GM19239 (cell line): Measurements from ENCODE around the gene ADAMTS14.

Experiments used
- DNase-seq: peaks from one replicate; pipeline ENCODE4 v3.0.0; 2011; ENCODE audit warnings: low spot score; ENCODE audit not compliant: insufficient read length
- FAIRE-seq: peaks from 2 replicates; lab custom pipeline; 2011; peaks lifted over from hg19 to GRCh38; lab: Jason Lieb, UNC

ADAMTS14 gene

GRCh38 chr10:70715853-70716795, 43.8 kb downstream of the ADAMTS14 start:
- DNase-seq, result no peak
- FAIRE-seq, result no peak

GRCh38 chr10:70722820-70723424, 50.6 kb downstream of the ADAMTS14 start:
- FAIRE-seq, result no peak

GRCh38 chr10:70723771-70724170, 51.5 kb downstream of the ADAMTS14 start:
- no peak for DNase-seq
- FAIRE-seq, result no peak

More at GRCh38 chr10:70722820-70723424, 50.6 kb downstream of the ADAMTS14 start:
- DNase-seq, result no peak

- DNase-seq (no peak), FAIRE-seq (no peak)
These were observed 54.7 kb downstream of the ADAMTS14 start for GRCh38 chr10:70726909-70727495.

- no peak for DNase-seq
These were observed 56.0 kb downstream of the ADAMTS14 start for GRCh38 chr10:70728328-70728727.

GRCh38 chr10:70729763-70730357, 57.6 kb downstream of the ADAMTS14 start:
- no peak for FAIRE-seq
- no peak for DNase-seq

More at GRCh38 chr10:70728328-70728727, 56.0 kb downstream of the ADAMTS14 start:
- FAIRE-seq, result no peak

- DNase-seq, result no peak
- no peak for FAIRE-seq
These were observed 58.6 kb downstream of the ADAMTS14 start for GRCh38 chr10:70730955-70731354.

GRCh38 chr10:70732569-70732968, 60.3 kb downstream of the ADAMTS14 start:
- FAIRE-seq, result no peak

GRCh38 chr10:70733051-70733450, 60.7 kb downstream of the ADAMTS14 start:
- DNase-seq (no peak), FAIRE-seq (no peak)

More at GRCh38 chr10:70732569-70732968, 60.3 kb downstream of the ADAMTS14 start:
- no peak for DNase-seq

- DNase-seq (no peak), FAIRE-seq (no peak)
These were observed 62.9 kb downstream of the ADAMTS14 start for GRCh38 chr10:70735161-70735560.

- no peak for FAIRE-seq
These were observed 64.2 kb downstream of the ADAMTS14 start for GRCh38 chr10:70736525-70736924.

GRCh38 chr10:70737250-70737649, 64.9 kb downstream of the ADAMTS14 start:
- DNase-seq (no peak), FAIRE-seq (no peak)

More at GRCh38 chr10:70736525-70736924, 64.2 kb downstream of the ADAMTS14 start:
- no peak for DNase-seq

GRCh38 chr10:70738006-70738760, 65.9 kb downstream of the ADAMTS14 start:
- no peak for DNase-seq
- FAIRE-seq, result no peak

- no peak for FAIRE-seq
- DNase-seq, result no peak
These were observed 66.4 kb downstream of the ADAMTS14 start for GRCh38 chr10:70738761-70739121.

GRCh38 chr10:70740406-70741288, 68.3 kb downstream of the ADAMTS14 start:
- DNase-seq (no peak), FAIRE-seq (no peak)

- no peak for FAIRE-seq
- no peak for DNase-seq
These were observed 70.5 kb downstream of the ADAMTS14 start for GRCh38 chr10:70742537-70743429.

- no peak for FAIRE-seq
These were observed 71.1 kb downstream of the ADAMTS14 start for GRCh38 chr10:70743430-70743788.

GRCh38 chr10:70743879-70744278, 71.6 kb downstream of the ADAMTS14 start:
- no peak for FAIRE-seq
- no peak for DNase-seq

More at GRCh38 chr10:70743430-70743788, 71.1 kb downstream of the ADAMTS14 start:
- no peak for DNase-seq
